ENCODE measurements around the gene MPPED1.

GRCh38 chr22:43427296-43428004, 15.6 kb downstream of the MPPED1 start:
- no peak for TF ChIP-seq CTCF (conservative IDR thresholded peaks at IDR 0.05)
- no peak for TF ChIP-seq EZH2 (IDR thresholded peaks at IDR 0.05; ENCODE audit: low read depth)
